RWPE1 (cell line): ENCODE data around the gene QRFP.

Source experiments
- CTCF ChIA-PET: fragments of 350-600 bp; sonication (Branson Sonifier 250); formaldehyde crosslinking; extraction: SDS; loops from one replicate; lab custom pipeline; 2021; lab: Yijun Ruan, JAX
- POLR2A ChIA-PET: fragments of 400-600 bp; formaldehyde crosslinking; extraction: SDS; loops from one replicate; lab custom pipeline; 2020; ENCODE audit warnings: antibody characterized with exemption; ENCODE audit not compliant: low non-redundant PET; lab: Yijun Ruan, JAX
- DNase-seq: peaks from one replicate; pipeline ENCODE4 v3.0.0; 2012; ENCODE audit warnings: low spot score
- H3K27ac ChIP-seq: fragments of 450-650 bp; 2 replicates; pipeline ENCODE4 v1.5.1; 2017
- CTCF ChIP-seq: fragments of 450-650 bp; conservative IDR thresholded peaks from 2 replicates; pipeline ENCODE4 v1.5.1; 2017; ENCODE audit warnings: low read depth, mild to moderate bottlenecking

QRFP gene

GRCh38 chr9:130862217-130862616 lies 34.4 kb downstream of the QRFP start:
- no peak for TF ChIP-seq CTCF
- CTCF ChIA-PET: interaction anchor here (0.5 to 6.6 kb wide), 7 partner anchors 10 to 160 kb away, joined by 3 to 46 read pairs (median 4); no protein-coding TSS in a partner anchor
- H3K27ac ChIP-seq: no peak overlapping the region
- no peak for DNase-seq
- POLR2A ChIA-PET: interaction anchor here (0.6 kb wide), 1 partner anchor 652 kb away, joined by 4 read pairs; no protein-coding TSS in a partner anchor

- ChIA-PET POLR2A (no interaction called here), CTCF (interaction anchor here (0.5 to 6.6 kb wide), 9 partner anchors 8 to 334 kb away, joined by 3 to 46 read pairs (median 3); no protein-coding TSS in a partner anchor)
- no peak for TF ChIP-seq CTCF
- DNase-seq: no peak
- H3K27ac ChIP-seq: no peak overlapping the region
These were observed 35.0 kb downstream of the QRFP start for GRCh38 chr9:130861372-130862180.

DNA sequence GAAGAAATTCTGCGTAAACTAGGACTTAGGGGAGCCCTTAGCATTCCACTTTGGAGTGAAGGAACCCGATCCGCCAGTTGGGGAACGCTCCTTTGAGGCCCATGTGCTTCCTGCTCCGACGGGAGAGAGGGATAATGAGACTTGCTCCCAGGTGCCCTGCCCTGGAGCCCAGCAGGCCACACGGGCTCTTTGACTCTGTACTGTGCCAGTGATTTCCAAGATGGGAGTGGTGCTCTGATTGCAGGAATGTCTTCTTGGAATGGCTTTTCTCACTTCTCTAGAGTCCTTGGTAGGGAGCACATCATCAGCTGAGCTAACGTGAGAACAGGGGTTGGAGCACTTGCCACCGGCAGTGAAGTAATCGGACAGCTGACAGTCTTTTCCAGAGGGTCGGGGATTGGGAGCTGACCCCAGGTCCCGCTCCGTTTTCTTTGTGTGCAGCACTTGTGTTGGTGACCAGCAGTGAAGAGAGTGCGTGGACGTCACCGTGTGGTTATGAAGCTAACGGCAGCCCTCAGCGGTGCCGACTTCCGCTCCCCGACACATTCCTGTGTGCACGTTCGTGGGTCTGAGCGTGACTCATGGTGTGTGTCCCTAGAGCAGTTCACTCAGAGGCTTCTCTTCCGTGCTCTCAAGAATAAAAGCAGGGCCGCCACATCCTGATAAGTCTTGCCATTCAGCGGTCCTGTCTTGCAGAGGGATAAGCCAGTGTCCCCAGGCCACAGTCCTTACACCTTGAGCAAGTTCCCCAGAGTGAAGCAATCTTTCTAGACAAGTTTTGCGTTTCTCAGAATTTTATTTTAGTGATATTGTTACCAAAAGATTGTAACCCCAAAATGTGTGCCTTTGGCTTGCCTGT lies 35.9 kb downstream of the QRFP start:
- TF ChIP-seq CTCF: peak; percentile 72
- POLR2A ChIA-PET: no interaction called here
- CTCF ChIA-PET: interaction anchor here (0.5 to 1.5 kb wide), 6 partner anchors 9 to 333 kb away, joined by 3 to 6 read pairs (median 4); no protein-coding TSS in a partner anchor
- peak overlapping the region; percentile 74 for H3K27ac ChIP-seq
- peak; percentile 84 for DNase-seq

DNA sequence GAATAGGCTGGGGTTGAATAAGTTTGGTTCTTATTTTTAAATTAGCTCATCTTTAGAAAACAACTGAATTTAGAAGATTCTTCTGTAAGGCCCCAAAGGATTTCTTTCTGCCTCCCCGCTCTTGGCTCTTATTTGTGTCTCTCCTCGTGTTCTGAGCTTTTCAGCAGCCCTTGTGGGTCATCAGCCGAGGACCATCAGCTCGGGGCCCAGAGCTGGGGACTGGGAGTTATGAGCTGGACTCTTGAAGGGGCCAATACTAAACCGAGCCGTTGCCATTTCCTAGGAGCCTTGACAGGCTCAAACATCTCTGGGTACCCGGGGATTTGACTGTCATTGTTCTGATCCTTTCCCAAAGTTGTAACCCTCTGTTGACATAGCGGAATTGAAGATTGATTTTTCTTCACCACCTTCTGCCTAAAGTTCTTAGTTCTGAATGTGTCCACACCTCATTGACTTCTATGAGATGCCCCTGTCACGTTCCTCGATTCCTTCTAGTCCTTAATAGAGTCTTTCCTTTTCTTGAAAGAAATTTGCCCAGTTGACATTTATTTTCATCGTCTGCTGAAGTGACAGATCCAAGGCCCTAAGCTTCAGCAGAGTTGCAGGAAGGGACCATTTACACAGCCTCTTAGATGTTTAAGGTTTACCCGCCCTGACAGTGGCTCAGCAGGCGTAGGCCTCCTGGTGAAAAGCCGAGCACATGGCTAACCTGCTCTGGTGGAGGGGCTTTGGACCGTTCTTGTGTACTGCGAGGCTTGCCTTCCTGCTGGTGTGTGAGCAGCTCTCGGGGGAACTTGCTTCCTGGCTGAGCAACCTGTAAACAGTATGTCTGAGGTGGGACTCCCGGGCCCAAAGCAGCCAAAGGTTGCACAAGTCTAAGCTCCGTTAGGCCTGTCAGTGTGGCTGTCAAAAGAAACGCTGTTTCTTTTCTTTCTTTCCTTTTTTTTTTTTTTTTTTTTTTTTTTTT lies 37.6 kb downstream of the QRFP start:
- ChIA-PET POLR2A (no interaction called here), CTCF (interaction anchor here (0.5 to 1.6 kb wide), 7 partner anchors 11 to 187 kb away, joined by 3 to 5 read pairs (median 4); no protein-coding TSS in a partner anchor)
- H3K27ac ChIP-seq: peak overlapping the region; percentile 74
- no peak for TF ChIP-seq CTCF
- no peak for DNase-seq

DNA sequence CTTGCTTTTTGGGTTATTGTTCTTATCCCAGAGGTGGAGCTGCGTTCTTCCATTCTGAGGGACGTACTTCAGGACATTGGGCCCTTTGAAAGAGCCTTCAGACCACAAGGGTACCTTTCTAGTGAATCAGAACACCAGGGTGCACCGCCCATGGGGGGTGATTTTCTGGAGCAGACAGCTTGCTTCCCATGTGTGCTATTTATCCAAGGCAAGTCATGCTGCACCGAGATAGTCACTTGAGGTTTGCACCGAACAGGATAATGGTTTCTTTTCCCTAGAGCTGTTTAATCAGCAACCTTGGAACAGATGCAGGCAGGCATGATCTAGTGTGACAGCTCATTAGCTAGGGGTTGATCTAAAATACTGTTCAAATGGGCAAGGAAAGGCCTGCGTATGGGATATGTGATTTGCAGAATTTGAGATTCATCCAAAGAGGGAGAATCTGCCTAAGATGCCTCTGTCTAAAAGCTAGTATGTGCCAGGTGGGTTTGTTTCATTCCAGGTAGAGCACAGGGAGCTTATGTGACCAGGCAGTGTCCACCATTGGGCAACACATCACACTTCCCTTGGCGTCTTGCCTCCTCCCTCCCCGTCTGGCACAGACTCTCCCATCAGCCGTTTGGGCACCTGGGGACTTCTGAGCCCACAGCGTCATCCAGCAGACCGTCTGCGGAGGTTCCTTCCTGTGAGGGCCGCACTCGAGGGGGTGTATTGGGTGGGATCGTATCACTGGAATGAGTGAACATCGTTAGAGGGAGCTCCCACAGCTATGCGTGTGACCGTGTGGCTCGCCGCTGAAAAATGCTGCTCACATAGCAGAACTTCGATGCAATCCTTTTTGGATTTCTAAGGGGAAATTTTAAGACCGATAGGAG lies 38.5 kb downstream of the QRFP start:
- DNase-seq: no peak
- CTCF ChIA-PET: interaction anchor here (0.6 to 1.6 kb wide), 5 partner anchors 8 to 897 kb away, joined by 3 to 8 read pairs (median 5); no protein-coding TSS in a partner anchor
- POLR2A ChIA-PET: no interaction called here

More for the DNA sequence above, 38.5 kb downstream of the QRFP start:
- TF ChIP-seq CTCF: no peak
- peak overlapping the region; percentile 74 for H3K27ac ChIP-seq
